H1 (cell line): ENCODE data around the gene TGFB2.

ENCODE experiments used
- CHD2 ChIP-seq: IDR thresholded peaks from 2 replicates; pipeline ENCODE4 v1.6.1; 2012; ENCODE audit warnings: low read length, improper control_type of control experiment
- CHD7 ChIP-seq: fragments of 300-600 bp; sonication (generic); IDR thresholded peaks from 2 replicates; pipeline ENCODE4 v1.7.1; 2012; ENCODE audit warnings: low read length, moderate library complexity, mild to moderate bottlenecking, inconsistent platforms; ENCODE audit not compliant: insufficient replicate concordance
- CTCF ChIP-seq, 3 experiments: IDR thresholded peaks; 1 replicate in 2 of 3; 2 replicates in 1 of 3; pipeline versions ENCODE4 v1.5.1 to v1.6.1; 2011; ENCODE audit warnings: low read length in 3 of 3, mild to moderate bottlenecking in 3 of 3, inconsistent platforms in 2 of 3, low read depth in 1 of 3, moderate library complexity in 1 of 3; ENCODE audit not compliant: insufficient read depth in 1 of 3; ENCODE audit errors: control extremely low read depth in 1 of 3
- POLR2A ChIP-seq, 2 experiments: IDR thresholded peaks; 1 replicate in 1 of 2; 2 replicates in 1 of 2; pipeline ENCODE4 v1.6.1; 2011; ENCODE audit warnings: low read depth in 2 of 2, low read length in 2 of 2, mild to moderate bottlenecking in 2 of 2; ENCODE audit errors: control extremely low read depth in 1 of 2
- YY1 ChIP-seq: IDR thresholded peaks from 2 replicates; pipeline ENCODE4 v1.6.1; 2011; ENCODE audit warnings: low read depth, mild to moderate bottlenecking, low read length

- TF ChIP-seq CHD2: no peak
- TF ChIP-seq CTCF (IDR thresholded peaks at IDR 0.05; ENCODE audit: control extremely low read depth in 1 of 3, insufficient read depth in 1 of 3, low read depth in 1 of 3, low read length in 3 of 3): no peak
- no peak for TF ChIP-seq CHD7
- TF ChIP-seq POLR2A (IDR thresholded peaks at IDR 0.05; ENCODE audit: control extremely low read depth in 1 of 2, low read depth in 2 of 2, low read length in 2 of 2): no peak
- TF ChIP-seq YY1: no peak
Observed at GRCh38 chr1:218408942-218409341, 63.8 kb downstream of the TGFB2 start.
